Endodermal cell (in vitro differentiated cells): ENCODE data around the gene JMJD1C. TPM values are rescaled to one million over a fixed set of nuclear protein-coding genes. Genes with fewer than 3 reads are reported as not detected.

Experiments used
- DNase-seq: peaks from one replicate; pipeline ENCODE4 v3.0.0-alpha.2; 2017
- H3K27ac ChIP-seq: 2 replicates; pipeline ENCODE4 v1.5.1; 2013; ENCODE audit warnings: mild to moderate bottlenecking, low read depth, low read length, moderate library complexity
- H3K27me3 ChIP-seq: 2 replicates; pipeline ENCODE4 v1.6.1; 2013; ENCODE audit warnings: mild to moderate bottlenecking, low read length, moderate library complexity; ENCODE audit not compliant: insufficient read depth, control insufficient read depth, poor library complexity, severe bottlenecking
- H3K36me3 ChIP-seq: 2 replicates; pipeline ENCODE4 v1.7.0; 2013; ENCODE audit warnings: mild to moderate bottlenecking, low read length, moderate library complexity; ENCODE audit not compliant: control insufficient read depth, insufficient read depth
- H3K4me1 ChIP-seq: one replicate; pipeline ENCODE4 v1.7.0; 2013; ENCODE audit warnings: low read length; ENCODE audit not compliant: control insufficient read depth, insufficient read depth
- H3K4me3 ChIP-seq: 2 replicates; pipeline ENCODE4 v1.5.1; 2013; ENCODE audit warnings: mild to moderate bottlenecking, low read length, moderate library complexity
- H3K9ac ChIP-seq: 2 replicates; pipeline ENCODE4 v1.6.1; 2013; ENCODE audit warnings: mild to moderate bottlenecking, low read length, moderate library complexity; ENCODE audit not compliant: poor library complexity, severe bottlenecking; ENCODE audit errors: extremely low read depth
- H3K9me3 ChIP-seq: 2 replicates; pipeline ENCODE4 v1.6.1; 2013; ENCODE audit warnings: mild to moderate bottlenecking, low read length, moderate library complexity; ENCODE audit not compliant: control insufficient read depth
- H3K27ac Mint-ChIP-seq: 2 replicates; pipeline ENCODE4 v1.8.0; 2020; ENCODE audit warnings: mixed read lengths
- H3K27me3 Mint-ChIP-seq: 2 replicates; pipeline ENCODE4 v1.8.0; 2021; ENCODE audit warnings: mild to moderate bottlenecking, mixed read lengths; ENCODE audit not compliant: insufficient read depth
- H3K36me3 Mint-ChIP-seq: 2 replicates; pipeline ENCODE4 v1.8.0; 2020; ENCODE audit warnings: low read depth, mixed read lengths
- H3K4me1 Mint-ChIP-seq: 2 replicates; pipeline ENCODE4 v1.8.0; 2020; ENCODE audit warnings: mixed read lengths
- H3K4me3 Mint-ChIP-seq: 2 replicates; pipeline ENCODE4 v1.8.0; 2020; ENCODE audit warnings: mild to moderate bottlenecking, moderate library complexity, mixed read lengths
- H3K9me3 Mint-ChIP-seq: 2 replicates; pipeline ENCODE4 v1.8.0; 2020; ENCODE audit warnings: mild to moderate bottlenecking, mixed read lengths
- CTCF ChIP-seq: fragments of 200-600 bp; sonication (generic); conservative IDR thresholded peaks from 2 replicates; pipeline ENCODE4 v1.5.0; 2021; ENCODE audit warnings: antibody characterized with exemption, mild to moderate bottlenecking
- WGBS, 2 experiments: methylation state at CpG; one replicate each; pipeline versions ENCODE4 v1.1.5 to v1.1.7; 2013; ENCODE audit warnings: missing lambda C conversion rate in 2 of 2, mixed read lengths in 1 of 2; ENCODE audit not compliant: insufficient coverage in 1 of 2, insufficient read length in 1 of 2; 5-methylcytosine and 5-hydroxymethylcytosine counted together
- total RNA-seq, 2 donors: library from RNA; stranded (reverse); fragmentation: NEBNext Ultra II Directional in 1 of 2; extraction: Animal tissue kit (Norgen Biotek cat#: 25700) in 1 of 2; gene quantifications; 2 replicates in 1 of 2; 3 replicates in 1 of 2; pipeline ENCODE4 v1.2.1, GENCODE V29; 2021

Gene JMJD1C
- total RNA-seq, 2 donors from 2014 or later = 91.3 to 114 TPM

- no peaks in the 10 kb centered on the region for H3K4me1 ChIP-seq
- 84 to 90% methylated on average over 2 of the region's 2 CpGs for WGBS, 2 experiments
- no peaks in the 10 kb centered on the region for H3K9me3 ChIP-seq
- no peak overlapping the region for H3K27ac ChIP-seq
- Mint-ChIP-seq H3K27ac (no peak overlapping the region), H3K4me1 (no peaks in the 10 kb centered on the region), H3K9me3 (peaks cover 2% of the 10 kb centered on the region), H3K27me3 (no peaks in the 10 kb centered on the region), H3K36me3 (no peaks in the 10 kb centered on the region), H3K4me3 (no peak overlapping the region)
- no peaks in the 10 kb centered on the region for H3K27me3 ChIP-seq
- DNase-seq = no peak
- H3K36me3 ChIP-seq = no peaks in the 10 kb centered on the region
- no peak overlapping the region for H3K4me3 ChIP-seq
- no peak overlapping the region for H3K9ac ChIP-seq
- no peak for TF ChIP-seq CTCF
These were observed 340.3 kb downstream of the JMJD1C start for GRCh38 chr10:63125459-63125858.

DNA sequence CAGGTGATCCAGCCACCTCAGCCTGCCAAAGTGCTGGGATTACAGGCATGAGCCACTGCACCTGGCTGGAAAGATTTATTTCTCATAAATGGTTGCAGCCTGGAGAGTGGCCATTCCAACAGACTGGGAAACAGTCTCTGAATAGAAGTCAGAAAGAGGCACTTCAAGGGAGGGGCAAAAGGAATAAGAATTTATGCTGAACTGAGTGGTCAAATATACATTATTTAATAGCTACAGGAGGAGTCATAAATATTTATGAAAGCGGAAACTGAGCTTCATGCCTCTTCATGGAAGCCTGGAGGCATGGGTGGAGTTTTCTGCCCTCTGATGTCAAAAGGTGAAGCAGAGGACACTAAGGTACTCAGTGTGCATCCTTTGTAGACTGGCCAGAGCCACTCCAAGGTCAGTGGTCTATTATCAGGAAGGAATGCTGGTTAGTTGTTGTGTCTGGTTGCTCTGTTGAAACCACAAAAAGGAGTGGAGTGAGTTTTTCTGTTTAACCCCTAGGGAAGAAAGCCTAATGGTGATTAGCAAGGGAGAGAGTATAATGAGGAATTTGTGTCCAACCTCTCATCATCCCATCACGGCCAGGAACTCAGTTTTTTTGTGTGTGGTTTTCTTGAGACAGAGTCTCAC is 341.9 kb downstream of the JMJD1C start:
- no peak overlapping the region for H3K9ac ChIP-seq
- no peak for TF ChIP-seq CTCF
- no peak overlapping the region for H3K27ac ChIP-seq
- no peak overlapping the region for H3K27ac Mint-ChIP-seq
- H3K36me3 ChIP-seq = no peaks in the 10 kb centered on the region
- no peak overlapping the region for H3K4me3 ChIP-seq
- H3K4me3 Mint-ChIP-seq = no peak overlapping the region
- H3K27me3 Mint-ChIP-seq = no peaks in the 10 kb centered on the region
- H3K9me3 Mint-ChIP-seq = peaks cover 2% of the 10 kb centered on the region
- H3K36me3 Mint-ChIP-seq = no peaks in the 10 kb centered on the region
- H3K4me1 ChIP-seq = no peaks in the 10 kb centered on the region
- H3K9me3 ChIP-seq = no peaks in the 10 kb centered on the region
- WGBS, 2 experiments = 82% methylated on average over 1 of the region's 2 CpGs; no CpG with 5 or more reads in 1 of the 2 experiments
- H3K4me1 Mint-ChIP-seq = no peaks in the 10 kb centered on the region
- DNase-seq = no peak
- no peaks in the 10 kb centered on the region for H3K27me3 ChIP-seq

GRCh38 chr10:63120554-63120953 is 345.2 kb downstream of the JMJD1C start:
- H3K9ac ChIP-seq = no peak overlapping the region
- no peak overlapping the region for H3K4me3 ChIP-seq
- Mint-ChIP-seq H3K4me3 (no peak overlapping the region), H3K9me3 (peaks cover 2% of the 10 kb centered on the region), H3K27me3 (no peaks in the 10 kb centered on the region), H3K27ac (no peak overlapping the region), H3K36me3 (no peaks in the 10 kb centered on the region), H3K4me1 (no peaks in the 10 kb centered on the region)
- DNase-seq = no peak
- H3K36me3 ChIP-seq = no peaks in the 10 kb centered on the region
- no peaks in the 10 kb centered on the region for H3K4me1 ChIP-seq
- no peaks in the 10 kb centered on the region for H3K27me3 ChIP-seq
- no peaks in the 10 kb centered on the region for H3K9me3 ChIP-seq
- TF ChIP-seq CTCF = no peak
- no peak overlapping the region for H3K27ac ChIP-seq
